ENCODE measurements around the gene PYCARD.
"Not testable (repeated sequence)": the region's sequence is repeated elsewhere in the genome, so short reads cannot be mapped to it uniquely, and the experiment has no call there.

The PYCARD gene

DNA sequence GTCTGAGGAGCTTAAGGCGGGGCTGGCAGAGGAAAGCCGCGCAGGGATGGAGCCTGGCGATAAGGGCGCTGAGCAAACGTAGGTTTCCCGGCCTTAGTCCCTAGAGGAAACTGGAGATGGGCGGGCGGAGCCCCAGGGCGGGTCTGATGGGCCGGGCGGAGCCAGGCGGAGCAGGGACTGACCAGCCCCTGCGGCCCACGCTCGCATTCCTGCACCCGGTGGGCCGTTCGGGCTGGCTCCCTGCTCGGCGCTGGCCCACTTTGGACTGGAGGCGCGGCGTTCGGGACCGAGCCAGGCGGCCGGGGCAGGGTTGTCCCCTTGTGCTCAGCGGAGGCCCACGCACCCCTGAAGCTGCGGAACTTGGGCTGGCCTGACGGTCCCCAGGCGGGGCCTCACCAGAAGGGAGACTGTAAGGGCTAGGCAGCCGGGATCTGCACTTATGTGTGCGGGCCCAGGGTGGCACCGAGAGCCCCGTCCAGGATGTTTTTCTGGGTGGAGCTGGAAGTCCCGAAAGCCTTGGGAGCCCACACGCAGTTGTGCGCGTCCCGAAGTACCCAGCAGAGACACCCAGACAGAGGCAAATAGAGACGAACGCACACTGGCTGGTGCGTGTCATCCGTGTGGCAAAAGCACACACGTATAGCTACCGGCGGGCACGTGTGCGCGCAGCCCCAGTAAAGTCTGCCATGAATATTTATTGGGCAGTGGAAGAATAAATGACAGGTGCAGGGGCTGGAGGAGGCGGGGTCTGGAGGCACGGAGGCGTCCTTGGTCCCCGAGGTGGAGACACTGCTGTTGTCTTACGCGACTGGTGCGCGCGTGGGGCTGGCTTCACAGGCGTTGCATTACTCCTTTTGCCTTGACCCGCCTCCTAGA lies 13.0 kb upstream of the PYCARD start:
- DNase-seq (ENCODE audit: low read depth): no peak

- no peak for DNase-seq (ENCODE audit: low read depth)
These were observed 12.2 kb upstream of the PYCARD start for GRCh38 chr16:31214708-31215286.

DNA sequence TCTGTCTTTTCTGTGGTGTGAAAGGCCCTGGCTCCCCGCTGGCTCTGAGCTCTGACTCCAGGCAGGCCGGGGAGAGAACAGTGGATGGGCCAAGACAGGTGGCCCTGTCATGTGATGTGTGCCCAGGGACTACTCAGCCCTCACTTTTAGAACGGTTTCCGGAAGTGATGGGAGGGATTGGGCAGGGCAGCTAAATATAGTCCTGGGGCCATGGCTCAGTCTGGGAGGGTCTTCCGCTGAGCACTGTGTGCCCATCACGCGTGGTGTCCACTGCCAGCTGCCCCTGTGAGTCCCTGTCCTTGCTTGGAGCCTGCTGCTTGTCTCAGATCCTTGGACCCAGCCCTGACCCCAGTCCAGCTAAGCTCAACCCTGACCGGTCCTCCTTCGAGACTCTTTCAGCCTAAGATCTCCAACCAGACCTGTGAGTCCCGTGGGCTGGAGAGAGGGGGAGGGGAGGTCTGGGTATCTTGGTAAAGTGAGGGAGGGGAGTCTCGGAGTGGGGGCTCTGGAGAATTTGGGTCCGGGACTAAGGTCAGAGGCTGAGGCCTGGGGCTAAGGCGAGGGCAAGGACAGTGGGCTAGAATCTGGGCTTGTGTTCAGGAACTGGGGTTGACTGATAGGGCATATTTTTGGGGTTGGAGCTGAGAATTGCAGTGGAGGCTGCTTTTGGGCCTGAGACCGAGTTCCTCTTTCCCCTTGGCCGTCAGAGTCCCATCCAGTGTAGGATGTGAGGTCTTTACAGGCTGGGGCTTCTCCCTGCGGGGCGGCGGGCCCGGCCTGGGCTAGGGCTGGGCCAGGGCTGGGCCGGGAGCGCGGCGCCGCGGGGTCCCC lies 11.5 kb upstream of the PYCARD start, which contains the start of gene TRIM72:
TRIM72 (plus strand) TSS at position 243 of the 831 bp plus-strand sequence. CDS start 620 bp downstream, outside the sequence.
- DNase-seq (ENCODE audit: low read depth): no peak

DNA sequence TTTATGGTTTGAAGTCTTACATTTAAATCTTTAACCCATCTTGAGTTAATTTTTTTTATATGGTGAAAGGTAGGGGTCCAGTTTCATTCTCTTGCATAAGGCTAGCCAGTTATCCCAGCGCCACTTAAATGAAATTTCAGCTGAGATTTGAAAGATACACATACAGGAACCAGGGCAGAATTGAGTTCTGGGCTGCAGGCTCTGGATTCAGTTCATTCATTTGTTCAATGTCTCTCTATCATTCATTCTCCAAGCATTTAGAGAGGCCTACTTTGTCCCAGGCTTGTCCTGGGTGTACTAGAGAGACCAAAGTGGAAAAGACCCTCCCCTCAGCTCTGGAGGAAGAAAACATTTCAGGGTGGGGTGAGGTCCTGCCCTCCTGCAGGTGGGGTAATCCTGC lies 10.8 kb upstream of the PYCARD start:
- no peak for DNase-seq (ENCODE audit: low read depth)

DNA sequence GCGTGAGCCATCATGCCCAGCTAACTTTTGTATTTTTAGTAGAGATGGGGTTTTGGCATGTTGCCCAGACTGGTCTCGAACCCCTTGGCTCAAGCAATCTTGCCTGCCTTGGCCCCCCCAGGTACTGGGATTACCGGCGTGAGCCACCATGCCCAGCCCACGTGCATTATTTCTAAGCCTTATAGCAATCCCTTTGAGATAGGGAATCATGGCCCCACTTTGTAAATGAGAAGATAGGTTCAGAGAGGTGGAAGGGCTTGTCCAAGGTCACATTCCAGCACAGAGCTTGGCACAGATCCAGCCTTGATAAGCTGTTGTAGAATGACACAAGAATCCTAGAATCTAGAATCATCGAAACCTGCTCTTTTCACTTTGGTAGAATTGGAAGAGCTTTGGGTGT lies 4.2 kb upstream of the PYCARD start:
- no peak for DNase-seq (ENCODE audit: low read depth)

DNA sequence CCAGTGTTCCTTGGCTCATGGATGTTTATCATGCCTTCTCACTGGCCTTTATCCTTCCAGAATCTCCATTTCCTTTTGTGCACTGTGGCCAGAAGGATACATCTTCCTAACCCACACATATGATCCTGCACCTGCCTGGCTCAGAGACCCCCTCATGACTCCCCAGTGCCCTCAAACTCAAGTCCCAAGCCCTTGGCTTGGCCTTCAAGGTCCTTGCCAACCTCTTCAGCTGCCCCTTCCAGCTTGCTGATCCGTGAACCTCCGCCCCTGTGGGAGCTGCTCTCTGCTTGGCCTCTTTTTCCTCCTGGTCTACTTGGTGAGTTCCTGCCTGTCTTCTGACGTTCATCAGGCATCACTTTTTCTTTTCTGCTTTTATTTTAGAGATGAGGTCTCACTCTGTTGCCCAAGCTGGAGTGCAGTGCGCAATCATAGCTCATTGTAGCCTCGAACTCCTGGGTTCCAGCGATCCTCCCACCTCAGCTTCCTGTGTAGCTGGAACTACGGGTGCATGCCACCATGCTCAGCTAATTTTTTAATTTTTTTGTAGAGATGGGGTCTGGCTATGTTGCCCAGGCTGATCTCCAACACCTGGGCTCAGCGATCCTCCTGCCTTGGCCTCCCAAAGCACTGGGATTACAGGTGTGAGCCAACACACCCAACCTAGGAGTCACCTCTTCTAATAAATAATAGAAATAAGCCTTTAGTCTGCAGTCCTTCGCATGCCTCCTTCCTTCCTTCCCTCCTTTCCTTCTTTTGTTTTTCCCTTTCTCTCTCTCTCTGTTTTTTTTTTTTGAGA lies 2.5 kb upstream of the PYCARD start:
- DNase-seq (ENCODE audit: low read depth): no peak

- DNase-seq (ENCODE audit: low read depth): no peak
These were observed 762 bp downstream of the PYCARD start for GRCh38 chr16:31201582-31202413.

- DNase-seq (ENCODE audit: low read depth): no peak
These were observed 1.6 kb downstream of the PYCARD start for GRCh38 chr16:31200821-31201568.

GRCh38 chr16:31200111-31200510 lies 2.4 kb downstream of the PYCARD start:
- not testable (repeated sequence) for DNase-seq (ENCODE audit: low read depth)

DNA sequence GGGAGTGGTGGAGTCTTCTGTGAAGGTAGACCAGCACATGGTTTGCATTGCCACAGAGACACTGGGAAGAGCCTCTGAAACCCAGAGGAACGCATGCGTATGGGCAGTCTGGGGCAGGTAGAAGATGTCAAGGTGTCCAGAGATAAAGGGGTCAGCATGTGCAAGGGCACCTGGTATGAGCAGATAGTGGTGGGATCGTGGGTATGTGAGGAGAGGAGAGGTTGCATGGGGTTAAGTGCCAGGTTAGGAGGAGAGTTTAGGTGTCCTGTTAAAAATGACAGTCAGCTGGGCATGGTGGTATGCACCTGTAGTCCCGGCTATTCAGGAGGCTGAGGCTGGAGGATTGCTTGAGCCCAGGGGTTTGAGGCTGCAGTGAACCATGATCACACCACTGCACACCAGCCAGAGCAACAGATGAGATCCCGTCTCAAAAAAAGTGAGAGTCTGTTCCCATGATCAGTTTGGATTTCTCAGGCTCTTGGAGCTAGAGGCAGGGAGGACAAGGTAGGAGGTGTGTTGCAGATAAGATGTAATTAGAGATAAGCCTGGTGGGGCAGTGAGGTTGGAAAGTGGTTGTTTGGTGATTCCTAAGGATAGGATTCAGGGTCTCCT lies 3.0 kb downstream of the PYCARD start:
- no peak for DNase-seq (ENCODE audit: low read depth)

GRCh38 chr16:31198207-31198882 lies 4.2 kb downstream of the PYCARD start:
- no peak for DNase-seq (ENCODE audit: low read depth)

- DNase-seq (ENCODE audit: low read depth): no peak
These were observed 6.1 kb downstream of the PYCARD start for GRCh38 chr16:31196324-31197088.

DNA sequence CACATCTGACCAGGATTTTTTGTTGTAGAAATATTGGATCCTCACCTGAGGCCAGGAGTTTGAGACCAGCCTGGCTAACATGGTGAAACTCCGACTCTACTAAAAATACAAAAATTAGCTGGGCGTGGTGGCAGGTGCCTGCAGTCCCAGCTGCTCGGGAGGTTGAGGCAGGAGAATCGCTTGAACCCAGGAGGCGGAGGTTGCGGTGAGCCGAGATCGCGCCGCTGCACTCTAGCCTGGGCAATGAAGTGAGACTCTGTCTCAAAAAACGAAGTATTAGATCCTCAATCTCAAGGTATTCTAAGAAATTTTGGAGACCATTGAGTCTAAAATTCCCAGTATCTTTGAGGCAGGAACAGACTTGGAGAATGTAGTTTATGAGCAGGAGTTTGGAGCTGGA lies 6.7 kb downstream of the PYCARD start:
- not testable (repeated sequence) for DNase-seq (ENCODE audit: low read depth)

GRCh38 chr16:31194898-31195297 lies 7.7 kb downstream of the PYCARD start:
- no peak for DNase-seq (ENCODE audit: low read depth)

- no peak for DNase-seq (ENCODE audit: low read depth)
These were observed 8.7 kb downstream of the PYCARD start for GRCh38 chr16:31193874-31194273.

DNA sequence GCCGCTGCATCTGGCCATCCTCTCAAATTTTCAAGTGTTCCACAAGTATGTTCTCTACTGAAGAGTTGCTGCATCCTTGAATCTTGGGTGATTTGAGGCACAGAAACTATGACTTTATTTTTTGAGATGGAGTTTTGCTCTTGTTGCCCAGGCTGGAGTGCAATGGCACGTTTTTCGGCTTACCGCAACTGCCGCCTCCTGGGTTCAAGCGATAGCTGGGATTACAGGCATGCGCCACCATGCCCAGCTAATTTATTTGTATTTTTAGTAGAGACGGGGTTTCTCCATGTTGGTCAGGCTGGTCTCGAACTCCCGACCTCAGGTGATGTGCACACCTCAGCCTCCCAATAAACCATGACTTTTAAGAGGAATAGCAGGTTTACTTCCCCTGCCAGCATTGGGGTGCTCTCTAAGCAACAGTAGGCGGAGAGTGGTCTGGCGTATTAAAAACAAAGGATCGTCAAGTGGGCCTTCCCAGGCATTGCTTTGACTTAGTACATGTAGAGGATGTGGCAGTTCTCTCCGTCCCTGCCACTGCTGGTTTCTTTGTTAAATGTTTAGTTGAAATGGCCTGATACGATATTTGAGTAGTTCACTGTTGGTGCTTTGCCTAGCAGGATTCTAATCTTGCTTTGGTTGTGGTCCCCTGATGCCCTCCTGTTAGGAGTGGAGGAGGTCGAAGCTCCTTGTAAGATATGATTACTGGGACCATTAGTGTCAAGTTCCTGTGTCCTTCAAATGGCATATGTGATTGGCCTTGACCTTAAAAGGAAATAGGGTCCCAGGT lies 9.5 kb downstream of the PYCARD start:
- DNase-seq (ENCODE audit: low read depth): no peak

- DNase-seq (ENCODE audit: low read depth): no peak
These were observed 10.7 kb downstream of the PYCARD start for GRCh38 chr16:31191697-31192428.

Data from T-helper 22 cell (primary cell).